DMS79 (cell line): ENCODE results near the gene KLHDC8B.

Experiments
- DNase-seq: peaks from one replicate; lab custom pipeline; 2025; lab: John Stamatoyannopoulos, UW

KLHDC8B gene

GRCh38 chr3:49158792-49159191 lies 12.6 kb upstream of the KLHDC8B start:
- no peak for DNase-seq

- no peak for DNase-seq
Measured at GRCh38 chr3:49161197-49161596, 10.2 kb upstream of the KLHDC8B start.

- no peak for DNase-seq
Measured at GRCh38 chr3:49161808-49162530, 9.4 kb upstream of the KLHDC8B start.

GRCh38 chr3:49162751-49163419 lies 8.5 kb upstream of the KLHDC8B start:
- no peak for DNase-seq

- DNase-seq, result no peak
Measured at GRCh38 chr3:49163609-49164008, 7.8 kb upstream of the KLHDC8B start.

- DNase-seq, result no peak
Measured at GRCh38 chr3:49164983-49165720, 6.2 kb upstream of the KLHDC8B start.

GRCh38 chr3:49165771-49166751 lies 5.3 kb upstream of the KLHDC8B start, which contains the start of gene CCDC71:
TSS of gene CCDC71 (minus strand) at chr3:49166331. CDS start at chr3:49164208, 2,123 bp downstream.
- peak; percentile 30 for DNase-seq

- no peak for DNase-seq
Measured at GRCh38 chr3:49166752-49167556, 4.4 kb upstream of the KLHDC8B start.

GRCh38 chr3:49170744-49171118 lies 667 bp upstream of the KLHDC8B start:
- no peak for DNase-seq

- DNase-seq, result no peak
Measured at GRCh38 chr3:49171775-49172500, 540 bp downstream of the KLHDC8B start.

GRCh38 chr3:49172551-49173041 lies 1.2 kb downstream of the KLHDC8B start:
- no peak for DNase-seq

- peak; percentile 27 for DNase-seq
Measured at GRCh38 chr3:49173116-49173791, 1.9 kb downstream of the KLHDC8B start.

GRCh38 chr3:49173792-49174170 lies 2.4 kb downstream of the KLHDC8B start:
- no peak for DNase-seq

- DNase-seq, result no peak
Measured at GRCh38 chr3:49174397-49174985, 3.1 kb downstream of the KLHDC8B start.

GRCh38 chr3:49175530-49175929 lies 4.1 kb downstream of the KLHDC8B start:
- DNase-seq, result no peak

- no peak for DNase-seq
Measured at GRCh38 chr3:49177073-49177472, 5.7 kb downstream of the KLHDC8B start.

- no peak for DNase-seq
Measured at GRCh38 chr3:49180116-49180515, 8.7 kb downstream of the KLHDC8B start.

GRCh38 chr3:49181351-49181750 lies 10.0 kb downstream of the KLHDC8B start:
- no peak for DNase-seq

- DNase-seq, result no peak
Measured at GRCh38 chr3:49182682-49183081, 11.3 kb downstream of the KLHDC8B start.
